Retinal pigment epithelial cell (primary cell): ENCODE results near the gene OTUB1.

Experiments used
- DNase-seq: peaks from one replicate; pipeline ENCODE4 v3.0.0-alpha.2; 2010; ENCODE audit warnings: low read depth
- H3K4me3 ChIP-seq: 2 replicates; pipeline ENCODE4 v1.5.1; 2011; ENCODE audit warnings: mild to moderate bottlenecking, low read length, control low read depth, moderate library complexity
- TF ChIP-seq, protein P1 (sequence below): conservative IDR thresholded peaks from 2 replicates; pipeline ENCODE4 v1.5.1; 2011; ENCODE audit warnings: low read depth, low read length, control low read depth, inconsistent platforms

The OTUB1 gene

GRCh38 chr11:64025205-64025604, 39.0 kb downstream of the OTUB1 start:
- DNase-seq = no peak
- H3K4me3 ChIP-seq = no peak overlapping the region
- TF ChIP-seq, protein P1, sequence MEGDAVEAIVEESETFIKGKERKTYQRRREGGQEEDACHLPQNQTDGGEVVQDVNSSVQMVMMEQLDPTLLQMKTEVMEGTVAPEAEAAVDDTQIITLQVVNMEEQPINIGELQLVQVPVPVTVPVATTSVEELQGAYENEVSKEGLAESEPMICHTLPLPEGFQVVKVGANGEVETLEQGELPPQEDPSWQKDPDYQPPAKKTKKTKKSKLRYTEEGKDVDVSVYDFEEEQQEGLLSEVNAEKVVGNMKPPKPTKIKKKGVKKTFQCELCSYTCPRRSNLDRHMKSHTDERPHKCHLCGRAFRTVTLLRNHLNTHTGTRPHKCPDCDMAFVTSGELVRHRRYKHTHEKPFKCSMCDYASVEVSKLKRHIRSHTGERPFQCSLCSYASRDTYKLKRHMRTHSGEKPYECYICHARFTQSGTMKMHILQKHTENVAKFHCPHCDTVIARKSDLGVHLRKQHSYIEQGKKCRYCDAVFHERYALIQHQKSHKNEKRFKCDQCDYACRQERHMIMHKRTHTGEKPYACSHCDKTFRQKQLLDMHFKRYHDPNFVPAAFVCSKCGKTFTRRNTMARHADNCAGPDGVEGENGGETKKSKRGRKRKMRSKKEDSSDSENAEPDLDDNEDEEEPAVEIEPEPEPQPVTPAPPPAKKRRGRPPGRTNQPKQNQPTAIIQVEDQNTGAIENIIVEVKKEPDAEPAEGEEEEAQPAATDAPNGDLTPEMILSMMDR = no peak

- no peak overlapping the region for H3K4me3 ChIP-seq
- TF ChIP-seq, protein P1 = no peak
- no peak for DNase-seq
These were observed 40.5 kb downstream of the OTUB1 start for GRCh38 chr11:64026575-64027205.

- TF ChIP-seq, protein P1 = no peak
- H3K4me3 ChIP-seq = no peak overlapping the region
- no peak for DNase-seq
These were observed 41.6 kb downstream of the OTUB1 start for GRCh38 chr11:64027651-64028397.

- DNase-seq = no peak
- TF ChIP-seq, protein P1 = no peak
- no peak overlapping the region for H3K4me3 ChIP-seq
These were observed 42.3 kb downstream of the OTUB1 start for GRCh38 chr11:64028398-64029115.

DNA sequence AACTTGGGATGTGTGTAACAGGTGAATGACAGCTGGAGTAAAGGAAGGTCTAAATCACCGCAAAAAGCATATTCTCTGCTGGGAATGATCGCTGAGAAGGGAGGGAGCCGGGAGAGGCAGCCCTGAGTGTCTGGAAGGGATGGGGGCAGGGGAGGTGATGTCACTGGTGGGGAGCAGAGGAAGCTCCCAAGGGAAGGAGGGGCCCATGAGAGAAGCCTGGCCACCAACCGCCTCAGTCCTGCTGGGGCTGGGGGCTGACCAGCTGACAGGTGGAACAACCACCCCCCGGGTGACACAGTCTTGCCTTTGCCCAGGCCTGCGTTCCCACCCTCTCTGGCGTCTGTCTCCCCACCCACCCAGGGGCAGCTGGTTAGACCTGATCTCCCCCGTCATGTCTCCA, 43.5 kb downstream of the OTUB1 start:
- TF ChIP-seq, protein P1 = no peak
- no peak overlapping the region for H3K4me3 ChIP-seq
- DNase-seq = no peak

GRCh38 chr11:64031001-64031400, 44.8 kb downstream of the OTUB1 start:
- no peak overlapping the region for H3K4me3 ChIP-seq
- DNase-seq = no peak
- TF ChIP-seq, protein P1 = no peak

DNA sequence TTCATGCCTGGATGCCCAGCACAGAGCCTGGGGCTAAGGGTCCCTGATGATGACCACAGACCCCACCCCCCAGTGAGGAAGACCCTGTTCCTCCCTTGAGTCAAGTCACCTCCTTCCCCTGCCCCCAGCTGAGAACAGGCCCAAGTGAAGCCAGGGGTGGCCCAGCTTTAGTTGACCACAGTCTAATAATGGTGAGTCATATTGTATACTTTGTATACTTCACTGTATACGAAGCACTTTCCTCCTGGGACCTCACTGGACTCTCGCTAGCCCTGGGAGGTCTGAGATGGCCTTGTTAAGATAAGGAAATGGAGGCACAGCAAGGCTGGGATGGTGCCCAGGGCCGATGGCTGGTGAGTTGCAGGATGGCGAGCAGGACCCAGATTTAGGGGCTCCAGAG, 45.8 kb downstream of the OTUB1 start:
- TF ChIP-seq, protein P1 = no peak
- no peak overlapping the region for H3K4me3 ChIP-seq
- DNase-seq = no peak
